Measurements from ENCODE around the gene SMOC2.

The SMOC2 gene

DNA sequence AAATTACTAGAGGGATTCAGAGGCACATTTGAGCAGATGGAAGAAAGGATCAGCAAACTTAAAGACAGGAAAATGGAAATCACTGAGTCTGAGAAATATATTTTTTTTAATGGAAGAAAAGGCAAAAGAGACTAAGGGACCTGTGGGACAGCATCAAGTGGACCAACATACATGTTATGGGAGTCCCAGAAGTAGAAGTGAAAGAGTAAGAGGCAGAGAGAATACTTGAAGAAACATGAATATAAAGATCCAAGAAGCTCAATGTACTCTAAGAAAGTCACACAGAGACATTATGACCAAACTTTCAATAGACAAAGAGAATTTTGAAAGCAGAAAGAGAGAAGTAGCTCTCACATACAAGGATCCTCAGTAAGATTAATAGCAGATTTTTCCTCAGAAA, 39.5 kb downstream of the SMOC2 start:
- no peak for DNase-seq (ENCODE audit: low spot score)

DNA sequence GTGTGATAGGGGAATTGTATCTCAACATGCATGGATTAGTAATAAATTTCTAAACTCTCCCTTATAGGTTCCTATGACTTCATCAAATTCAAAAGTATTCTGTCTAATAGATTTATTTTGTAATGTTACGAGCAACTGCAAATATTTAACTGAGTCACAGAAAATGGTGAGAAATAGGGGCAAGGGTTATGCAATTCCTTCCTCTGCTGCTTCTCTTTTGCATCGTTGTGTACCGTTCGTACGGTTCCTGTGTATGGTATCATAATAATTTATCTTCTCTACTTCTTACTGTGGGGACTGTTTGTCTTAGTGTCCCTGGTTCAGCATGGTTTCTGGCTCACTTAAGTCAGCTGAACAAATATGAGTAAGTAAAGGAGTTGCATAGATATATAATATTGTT, 44.8 kb downstream of the SMOC2 start:
- DNase-seq (ENCODE audit: low spot score) = no peak

DNA sequence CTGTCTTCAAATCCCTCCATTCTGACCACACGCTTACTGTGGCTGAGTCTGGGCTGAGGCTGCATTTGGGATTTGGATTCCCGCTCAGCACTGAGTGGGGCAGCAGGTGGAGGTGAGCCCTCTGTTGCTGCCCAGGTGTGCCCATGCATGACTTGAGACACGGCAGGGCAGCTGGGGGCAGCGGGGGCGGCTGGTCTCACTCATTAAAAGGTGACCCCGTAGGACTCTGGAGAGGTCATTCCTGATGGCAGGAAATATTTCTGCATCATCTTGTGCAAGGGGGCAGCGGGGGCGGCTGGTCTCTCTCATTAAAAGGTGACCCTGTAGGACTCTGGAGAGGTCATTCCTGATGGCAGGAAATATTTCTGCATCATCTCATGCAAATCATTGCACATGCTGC, 49.8 kb downstream of the SMOC2 start:
- no peak for DNase-seq (ENCODE audit: low spot score)

DNA sequence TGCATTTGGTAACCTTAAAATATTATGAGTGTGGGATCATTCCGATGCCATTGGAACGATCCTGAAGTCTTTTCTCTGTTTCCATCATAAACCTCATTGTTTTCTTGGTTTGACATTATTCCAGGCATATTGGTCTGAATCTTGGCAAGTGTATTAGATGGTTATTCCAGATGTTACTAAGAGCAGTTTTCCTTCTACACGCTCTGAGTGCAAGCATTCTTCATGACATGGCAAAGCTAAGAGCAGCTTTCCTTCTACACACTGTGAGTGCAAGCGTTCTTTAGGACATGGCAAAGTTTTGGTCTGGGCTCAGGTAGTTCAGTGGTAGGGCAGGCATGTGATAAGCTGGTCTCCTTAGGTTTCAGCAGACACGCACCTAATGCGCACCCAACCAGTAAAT, 53.0 kb downstream of the SMOC2 start:
- DNase-seq (ENCODE audit: low spot score) = no peak

DNA sequence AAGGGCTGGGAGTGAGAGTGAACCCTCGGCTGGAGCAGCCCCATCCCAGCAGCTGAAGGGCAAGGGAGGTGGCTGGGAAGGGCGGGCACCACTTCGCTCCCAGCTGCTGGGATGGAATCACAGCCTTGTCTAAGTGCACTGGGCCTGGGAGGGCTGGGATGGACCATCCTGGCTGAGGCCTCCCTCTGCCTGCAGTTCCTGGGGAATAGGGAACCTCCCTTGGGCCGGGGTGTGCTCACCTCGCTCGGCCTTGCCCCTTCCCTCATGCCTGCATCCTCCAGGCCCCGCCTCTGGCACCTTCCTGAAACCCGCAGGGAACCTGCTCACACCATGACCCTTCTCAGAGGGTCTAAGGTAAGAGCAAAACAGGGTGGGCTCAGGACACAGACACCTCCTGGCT, 53.7 kb downstream of the SMOC2 start:
- DNase-seq (ENCODE audit: low spot score) = no peak

DNA sequence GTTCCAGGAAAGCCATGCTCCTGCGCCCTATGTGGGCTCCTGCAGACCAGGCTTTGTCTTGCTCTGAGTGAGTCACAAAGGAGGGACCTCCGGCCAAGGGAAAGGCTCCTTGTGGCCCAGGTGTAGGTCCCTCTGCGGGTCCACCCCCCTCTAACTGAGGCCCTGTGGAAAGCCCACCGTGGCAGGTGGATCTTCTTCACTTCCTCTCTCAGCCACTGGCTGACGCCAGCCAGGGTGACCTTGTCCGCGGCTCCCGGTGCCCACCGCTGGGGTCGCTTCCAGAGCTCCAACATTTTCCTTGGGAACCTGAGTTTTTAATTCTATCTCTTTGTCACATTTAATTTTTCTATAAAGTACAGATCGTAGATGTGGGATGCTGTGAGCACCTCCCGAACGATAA, 54.1 kb downstream of the SMOC2 start:
- DNase-seq (ENCODE audit: low spot score) = no peak

DNA sequence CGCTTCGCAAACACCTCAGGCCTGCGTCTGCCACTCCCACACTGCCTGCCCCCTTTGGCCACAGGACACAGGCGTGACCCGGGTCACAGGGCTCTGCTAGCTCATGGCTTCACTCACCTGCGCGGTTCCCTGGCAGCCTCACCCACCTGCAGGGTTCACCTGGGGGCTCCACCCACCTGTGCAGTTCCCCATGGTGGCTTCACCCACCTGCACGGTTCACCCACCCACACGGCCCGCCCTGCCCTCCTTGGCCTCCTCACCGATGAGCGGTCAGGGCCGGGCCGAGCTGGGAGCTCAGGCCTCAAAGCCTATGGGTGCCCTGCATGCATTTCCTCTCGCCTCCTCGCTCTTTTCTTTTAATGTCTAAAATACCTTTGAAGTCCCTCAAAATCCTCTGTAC, 54.7 kb downstream of the SMOC2 start:
- no peak for DNase-seq (ENCODE audit: low spot score)

DNA sequence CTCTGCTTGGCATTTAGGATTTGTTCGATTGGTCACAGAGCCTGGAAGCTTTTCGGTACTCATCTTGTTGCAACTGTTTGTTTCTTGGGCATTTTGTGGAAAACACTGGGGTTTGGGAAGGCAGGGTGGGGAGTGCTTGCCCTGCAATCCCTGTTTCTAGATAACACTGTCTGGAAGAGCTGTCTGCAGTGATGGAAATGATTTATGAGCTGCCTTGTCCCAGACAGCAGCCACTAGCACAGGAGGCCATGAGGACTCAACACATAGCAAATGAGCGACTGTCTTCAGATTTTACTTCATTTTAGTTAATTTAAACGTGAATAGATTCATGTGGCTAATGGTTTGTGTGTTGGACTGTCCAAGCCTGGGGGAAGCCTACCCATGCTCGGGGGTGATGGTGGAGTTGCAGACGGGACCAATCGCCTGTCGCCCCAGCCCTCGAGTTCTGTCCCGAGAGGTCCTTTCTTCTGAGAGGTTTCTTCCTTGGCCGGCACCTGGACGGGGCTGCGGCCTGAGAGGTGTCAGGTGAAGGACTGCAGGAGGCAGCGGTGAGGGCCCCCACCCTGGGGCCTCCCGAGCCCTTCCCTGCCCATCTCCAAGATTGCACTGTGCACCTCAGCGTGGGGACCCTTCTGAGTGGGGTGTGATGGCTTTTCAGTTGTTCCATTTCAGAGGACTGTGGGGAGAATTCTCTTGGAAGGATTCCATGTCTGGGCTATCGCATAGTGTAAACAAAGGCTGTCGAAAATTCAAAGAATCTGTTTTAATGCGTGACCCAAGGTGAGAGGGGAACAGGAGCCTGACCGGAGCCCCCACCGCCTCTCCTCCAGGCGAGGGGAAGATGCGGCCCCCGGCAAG, 55.4 kb downstream of the SMOC2 start:
- DNase-seq (ENCODE audit: low spot score) = no peak

DNA sequence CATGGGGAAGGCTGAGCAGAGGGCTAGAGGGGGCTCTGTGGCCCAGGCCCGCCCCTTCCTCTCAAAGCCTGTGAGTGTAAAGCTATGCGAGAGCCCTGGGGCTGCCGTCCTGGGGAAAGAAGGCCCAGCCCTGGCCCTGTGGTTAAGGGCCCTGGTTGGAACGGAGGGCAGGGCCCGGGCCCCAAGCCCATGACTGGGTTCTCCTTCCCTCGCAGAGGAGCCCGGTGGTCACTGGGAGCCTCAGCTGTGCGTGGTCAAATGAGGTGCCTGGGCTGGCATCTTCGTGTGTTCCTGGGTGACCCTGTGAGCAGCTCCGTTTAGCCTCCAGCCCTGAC, 56.0 kb downstream of the SMOC2 start:
- no peak for DNase-seq (ENCODE audit: low spot score)

DNA sequence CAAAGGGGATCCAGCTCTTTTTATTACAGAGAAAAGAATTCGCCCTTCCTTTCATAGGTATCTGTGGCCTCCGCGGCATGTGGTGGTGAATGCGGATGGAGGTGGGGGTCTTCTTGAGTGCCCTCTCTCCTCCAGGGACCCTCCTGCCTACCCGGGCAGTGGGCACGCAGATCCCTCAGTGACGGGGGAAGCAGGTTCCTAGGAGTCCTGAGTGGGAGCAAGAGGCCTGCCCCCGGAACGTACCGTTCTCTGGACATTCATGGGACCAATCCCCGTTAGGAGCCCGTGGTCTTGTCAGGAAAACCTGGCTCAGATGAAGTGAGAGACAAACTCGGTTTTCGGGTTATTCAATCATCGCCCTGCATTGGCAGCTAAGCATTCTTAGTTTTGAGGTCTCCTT, 56.4 kb downstream of the SMOC2 start:
- DNase-seq (ENCODE audit: low spot score) = no peak

DNA sequence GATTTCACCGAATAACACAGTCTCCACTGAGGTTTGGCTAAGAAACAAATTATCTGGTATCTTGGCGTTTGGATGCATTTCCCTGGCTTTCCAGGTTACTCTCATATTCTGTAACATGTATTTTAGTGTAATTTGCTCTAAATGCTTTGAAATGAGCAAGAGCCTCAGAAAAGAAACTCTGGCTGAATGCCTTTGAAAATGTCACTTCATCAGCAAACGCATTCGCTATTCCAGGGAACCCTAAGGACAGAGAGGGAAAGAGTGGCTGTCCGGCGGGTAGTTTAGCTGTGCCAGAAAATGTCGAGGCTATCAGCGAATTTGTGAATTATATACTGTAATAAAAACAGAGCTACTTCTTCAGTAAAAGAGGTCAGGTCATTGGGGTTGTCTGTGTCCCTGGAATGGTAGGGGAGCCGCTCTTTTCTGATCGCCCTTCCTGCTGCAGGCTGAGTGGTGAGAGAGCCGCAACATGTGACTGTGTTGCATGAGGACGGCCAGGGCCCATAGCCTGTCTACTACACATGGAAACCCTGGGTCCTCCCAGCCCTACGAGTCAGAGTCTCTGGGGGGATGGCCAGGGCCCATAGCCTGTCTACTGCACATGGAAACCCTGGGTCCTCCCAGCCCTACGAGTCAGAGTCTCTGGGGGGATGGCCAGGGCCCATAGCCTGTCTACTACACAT, 57.3 kb downstream of the SMOC2 start:
- no peak for DNase-seq (ENCODE audit: low spot score)

DNA sequence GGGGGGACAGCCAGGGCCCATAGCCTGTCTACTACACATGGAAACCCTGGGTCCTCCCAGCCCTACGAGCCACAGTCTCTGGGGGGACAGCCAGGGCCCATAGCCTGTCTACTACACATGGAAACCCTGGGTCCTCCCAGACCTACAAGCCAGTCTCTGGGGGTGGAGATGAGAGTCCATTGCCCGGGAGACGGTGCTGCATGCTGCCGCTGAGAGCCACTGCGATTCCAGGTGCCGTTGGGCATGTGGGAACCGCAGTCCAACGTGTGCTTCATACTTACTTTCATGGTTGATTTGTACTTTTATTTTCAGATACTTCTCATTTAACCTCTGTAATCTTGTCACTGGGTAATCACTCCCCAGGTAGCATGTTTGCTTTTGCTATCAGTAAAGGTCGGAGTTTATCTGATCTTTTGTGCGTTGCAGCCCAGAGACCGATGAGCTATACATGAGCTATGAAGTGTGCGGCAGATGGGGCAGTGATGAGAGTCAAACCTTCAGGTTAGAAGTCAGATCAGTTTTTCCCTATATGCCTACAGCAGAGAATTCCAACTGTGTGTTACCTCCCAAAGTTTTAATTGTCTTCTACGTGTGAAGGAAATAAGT, 58.2 kb downstream of the SMOC2 start:
- DNase-seq (ENCODE audit: low spot score) = no peak

DNA sequence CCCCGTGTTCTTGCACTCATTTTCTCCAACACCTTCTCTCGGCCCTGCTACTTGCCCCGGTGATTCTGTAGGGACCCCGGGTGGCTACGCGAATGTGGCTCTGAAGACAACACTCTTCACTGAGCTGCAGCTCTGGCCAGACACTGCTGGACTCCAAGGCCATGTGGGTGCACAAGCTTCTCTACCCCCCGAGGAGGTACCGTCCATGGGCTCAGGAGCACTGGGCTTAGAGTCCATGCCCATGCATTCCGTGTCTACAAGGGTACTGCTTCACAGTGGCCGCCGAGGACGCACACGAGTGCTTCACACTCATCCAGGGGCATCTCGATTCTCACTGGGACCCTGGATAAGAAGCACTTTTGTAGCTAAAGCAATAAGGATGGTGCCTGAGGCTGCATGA, 59.5 kb downstream of the SMOC2 start:
- DNase-seq (ENCODE audit: low spot score) = no peak

DNA sequence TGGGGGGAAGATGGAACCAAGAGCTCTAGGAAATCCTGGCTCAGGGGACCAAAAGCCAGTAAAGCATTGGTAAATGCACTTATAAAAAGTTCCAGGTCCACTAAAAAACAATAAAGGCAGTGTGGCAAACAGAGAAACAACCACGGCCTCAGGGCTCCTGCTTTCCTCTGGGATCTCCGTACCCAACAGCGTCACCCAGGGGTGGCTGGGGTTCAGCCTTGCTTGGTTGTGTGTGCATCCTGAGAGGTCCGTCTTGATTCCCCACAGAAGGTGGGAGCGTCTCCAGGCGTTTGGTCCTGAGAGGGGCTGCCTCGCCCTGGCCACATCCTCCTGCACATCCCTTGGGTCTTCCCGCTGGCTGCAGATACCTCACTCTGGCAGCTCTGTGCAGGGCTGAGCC, 60.6 kb downstream of the SMOC2 start:
- DNase-seq (ENCODE audit: low spot score) = no peak

DNA sequence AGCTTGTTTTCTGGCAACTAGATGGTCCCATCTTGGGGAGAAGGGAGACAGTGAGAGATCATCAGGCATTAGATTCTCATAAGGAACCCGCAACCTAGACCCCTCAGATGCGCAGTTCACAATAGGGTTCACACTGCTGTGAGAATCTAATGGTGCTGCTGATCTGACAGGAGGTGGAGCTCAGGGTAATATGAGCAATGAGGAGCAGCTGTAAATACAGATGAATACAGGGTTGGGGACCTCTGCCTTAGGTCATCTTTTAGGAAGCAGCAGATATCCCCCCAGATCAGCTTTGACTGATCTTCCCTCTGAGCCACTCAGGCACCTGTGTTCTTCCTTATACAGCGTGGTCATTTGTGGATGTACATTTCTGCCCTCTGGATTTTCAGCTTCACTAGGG, 63.4 kb downstream of the SMOC2 start:
- DNase-seq (ENCODE audit: low spot score) = no peak

DNA sequence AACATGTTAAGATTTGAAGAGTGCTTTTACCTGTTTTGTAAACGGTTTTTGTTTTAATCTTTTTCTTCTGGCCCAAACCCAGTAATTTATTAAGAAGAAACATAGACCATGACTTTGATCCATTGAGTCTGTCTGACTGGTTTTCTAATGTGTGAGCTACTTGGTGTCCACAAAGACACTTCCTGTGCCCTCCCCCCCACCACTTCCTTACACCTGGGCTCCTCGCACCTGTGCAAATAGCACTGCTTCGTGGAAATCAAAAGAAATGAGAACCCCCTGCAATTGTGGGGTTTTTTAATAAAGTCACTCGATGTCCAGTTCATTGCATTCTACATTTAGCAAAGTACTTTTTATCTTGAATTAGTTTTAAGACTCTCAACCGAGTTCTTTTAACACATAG, 65.5 kb downstream of the SMOC2 start:
- DNase-seq (ENCODE audit: low spot score) = no peak

DNA sequence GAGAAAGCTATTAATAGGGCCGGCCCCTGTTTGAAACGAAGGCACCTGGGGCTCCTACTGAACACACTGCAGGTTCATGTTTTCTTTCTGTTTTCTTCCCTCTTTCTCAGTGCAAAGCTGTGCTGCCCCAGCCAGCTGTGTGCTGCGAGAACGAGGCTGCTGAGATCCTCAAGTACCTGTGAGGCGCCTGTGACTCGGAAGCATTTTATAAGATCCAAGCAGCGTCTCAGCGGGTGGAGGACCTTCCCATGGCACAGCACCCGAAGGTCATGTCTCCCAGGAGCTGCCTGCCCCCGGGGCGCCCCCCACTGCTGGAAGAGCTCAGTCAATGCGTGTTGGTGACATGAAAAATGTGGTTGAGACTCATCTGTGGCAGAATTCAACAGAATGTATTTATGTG, 66.3 kb downstream of the SMOC2 start:
- no peak for DNase-seq (ENCODE audit: low spot score)

DNA sequence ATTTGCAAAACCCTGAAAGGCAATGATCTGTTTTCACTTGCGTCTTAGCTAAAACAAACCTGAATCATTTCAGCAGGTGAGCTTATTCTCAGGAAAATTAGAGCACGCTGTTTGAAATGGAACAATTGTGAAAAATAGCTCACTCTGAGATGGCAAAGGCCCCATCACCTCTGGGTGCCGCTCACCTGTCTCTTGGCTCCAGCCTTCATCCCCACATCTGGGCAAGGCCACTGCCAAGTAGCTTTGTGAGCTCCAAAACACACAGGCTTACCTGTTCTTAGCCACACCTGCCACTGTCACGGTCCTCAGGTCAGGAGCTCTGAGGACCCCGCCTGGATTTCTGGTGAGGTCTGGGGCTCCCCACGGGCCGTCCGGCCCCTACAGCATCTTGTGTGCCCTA, 66.7 kb downstream of the SMOC2 start:
- no peak for DNase-seq (ENCODE audit: low spot score)

DNA sequence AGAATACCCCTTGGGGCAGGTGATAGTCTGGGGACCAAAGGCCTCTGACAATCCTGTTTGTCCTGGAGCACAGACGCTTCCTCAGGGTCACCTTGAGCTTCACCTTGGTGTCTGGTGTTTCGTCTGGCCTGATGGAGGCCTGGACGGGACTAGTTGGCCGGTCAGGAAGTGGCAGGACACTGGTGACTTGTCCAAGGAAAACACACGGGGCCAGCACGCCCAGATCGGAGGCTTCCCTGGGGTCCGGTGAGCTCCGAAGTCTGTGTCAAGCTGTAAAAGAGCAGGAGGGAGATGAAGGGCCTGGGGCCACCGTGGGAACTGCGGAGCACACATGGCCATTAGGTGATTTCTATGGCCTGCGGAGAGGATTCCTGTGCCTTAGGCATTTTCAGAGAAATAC, 67.9 kb downstream of the SMOC2 start:
- no peak for DNase-seq (ENCODE audit: low spot score)

DNA sequence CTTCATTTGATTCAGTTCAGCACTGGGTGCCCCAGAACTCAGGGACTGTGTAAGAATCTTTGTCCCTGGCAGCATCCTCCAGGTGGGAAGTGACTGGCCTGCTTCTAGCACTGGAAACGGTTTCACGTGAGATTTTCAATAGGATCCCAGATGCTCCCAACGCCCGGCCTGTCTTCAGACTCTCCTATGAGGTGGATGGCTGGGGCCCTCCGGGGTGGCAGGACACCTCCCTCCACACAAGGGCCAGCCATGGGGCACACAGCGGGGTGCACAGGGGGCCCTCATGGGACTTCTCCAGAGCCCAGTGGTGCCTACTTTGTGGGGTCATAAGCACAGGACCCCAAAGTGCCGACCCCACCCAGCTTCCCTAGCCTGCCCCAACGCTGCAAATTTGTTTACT, 72.8 kb downstream of the SMOC2 start:
- no peak for DNase-seq (ENCODE audit: low spot score)

DNA sequence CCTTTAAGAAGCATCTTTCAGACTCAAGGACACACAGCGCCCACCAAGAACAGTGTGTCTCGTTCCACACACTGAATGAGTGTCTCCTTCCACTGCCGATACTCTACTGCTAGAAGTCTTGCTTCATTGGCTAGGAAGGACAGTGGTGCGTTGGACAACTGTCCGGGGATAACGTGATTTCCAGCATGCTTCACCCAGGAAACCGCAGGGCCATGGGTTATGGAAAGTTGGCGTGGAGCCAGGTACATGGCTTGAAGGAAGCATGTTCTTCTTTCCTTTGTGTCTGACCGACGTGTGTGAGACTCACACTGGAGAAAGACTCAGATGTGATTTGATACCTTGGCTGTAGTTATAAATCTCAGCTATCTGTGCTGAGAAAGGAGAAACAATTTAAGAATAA, 73.2 kb downstream of the SMOC2 start:
- no peak for DNase-seq (ENCODE audit: low spot score)

DNA sequence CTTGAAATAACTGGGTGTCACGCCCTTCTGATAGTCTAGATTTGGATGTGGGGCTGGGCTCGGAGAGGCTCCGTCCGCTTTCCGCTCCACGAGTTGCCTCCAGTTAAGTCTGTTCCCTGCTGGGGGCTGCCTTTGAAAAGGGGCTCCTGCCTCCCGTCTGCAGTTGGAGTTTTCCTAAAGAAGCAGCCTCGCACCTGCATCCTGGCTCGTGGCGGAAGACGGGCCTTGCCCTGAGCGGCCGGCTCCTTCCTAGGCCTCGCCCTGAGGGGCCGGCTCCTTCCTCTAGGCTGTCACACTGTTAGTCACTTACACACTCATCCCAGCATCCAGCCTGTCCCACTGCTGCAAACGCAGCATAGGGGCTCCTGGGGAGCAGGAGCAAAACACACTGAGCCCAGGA, 74.4 kb downstream of the SMOC2 start:
- DNase-seq (ENCODE audit: low spot score) = no peak

DNA sequence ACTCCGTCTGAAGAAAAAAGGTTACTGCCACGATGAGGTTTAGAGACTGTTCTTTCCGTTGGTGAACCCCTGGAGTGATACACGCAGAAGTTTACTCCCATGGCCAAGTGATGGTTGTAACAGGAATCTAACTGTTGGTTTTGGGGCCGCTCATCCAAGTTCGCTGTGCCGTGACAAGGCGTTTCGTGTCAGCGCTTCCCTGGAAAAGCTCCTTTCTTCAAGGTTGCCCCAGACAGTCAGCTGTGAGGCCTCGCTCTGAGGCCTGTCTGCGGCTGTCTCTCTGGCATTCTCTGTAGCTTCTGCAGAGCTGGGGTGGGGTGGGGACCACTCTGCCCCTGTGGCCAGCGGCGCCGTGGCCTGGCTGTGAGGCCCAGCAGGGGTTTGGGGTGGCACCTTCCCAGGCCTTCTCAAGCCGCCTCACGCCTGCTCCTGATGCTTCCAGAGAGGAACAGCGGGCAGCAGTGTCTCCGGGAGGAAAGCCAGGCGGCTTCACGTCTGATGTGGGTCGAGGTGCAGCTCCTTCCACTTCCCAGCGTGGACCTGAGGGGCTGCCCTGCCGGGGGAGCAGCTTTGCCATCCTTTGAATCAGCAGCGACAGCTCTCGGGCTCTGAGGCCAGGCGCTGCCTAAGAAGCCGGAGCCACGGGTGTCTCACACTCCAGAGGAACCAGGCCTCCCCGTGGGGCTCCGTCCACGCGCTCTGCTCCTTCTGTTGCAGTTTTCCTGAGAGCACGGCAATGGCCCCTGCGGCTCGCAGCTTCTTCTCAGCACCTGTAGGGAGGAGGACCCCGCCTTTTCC, 76.2 kb downstream of the SMOC2 start:
- DNase-seq (ENCODE audit: low spot score) = no peak
